ENCODE data around the gene PAQR5. TPM values are rescaled to one million over a fixed set of nuclear protein-coding genes. Genes with fewer than 3 reads are reported as not detected.
"Not testable (repeated sequence)": the region's sequence is repeated elsewhere in the genome, so short reads cannot be mapped to it uniquely, and the experiment has no call there.

PAQR5 gene
- total RNA-seq, 1 donor, result 1.1 TPM

- peak overlapping the region; percentile 78 for H3K4me2 ChIP-seq (ENCODE audit: insufficient read depth, low read length)
- H3K36me3 ChIP-seq (ENCODE audit: insufficient read depth, low read length), result no peaks in the 10 kb centered on the region
- peak; percentile 72 for DNase-seq (ENCODE audit: insufficient read length, low spot score, missing footprints)
- no peaks in the 10 kb centered on the region for H4K20me1 ChIP-seq (ENCODE audit: insufficient read depth, low read length)
- H3K27ac ChIP-seq (ENCODE audit: low read depth, low read length), result no peak overlapping the region
- H3K79me2 ChIP-seq (ENCODE audit: insufficient read depth, low read length), result no peaks in the 10 kb centered on the region
- H2AFZ ChIP-seq (ENCODE audit: low read length), result peak overlapping the region; percentile 44
- peak overlapping the region; percentile 71 for H3K4me3 ChIP-seq (ENCODE audit: insufficient read depth, low read length)
- peaks cover 14% of the 10 kb centered on the region for H3K4me1 ChIP-seq (ENCODE audit: insufficient read depth, low read length)
- H3K9me3 ChIP-seq (ENCODE audit: low read depth, low read length), result peaks cover 3% of the 10 kb centered on the region
- peaks cover 15% of the 10 kb centered on the region for H3K27me3 ChIP-seq (ENCODE audit: insufficient read depth, low read length)
- no peak for TF ChIP-seq CTCF (IDR thresholded peaks at IDR 0.05; ENCODE audit: extremely low read depth, low read depth, low read length)
Measured at GRCh38 chr15:69299451-69299886, 757 bp downstream of the PAQR5 start.

- Histone ChIP-seq H2AFZ (ENCODE audit: low read length) (no peak overlapping the region), H3K4me2 (ENCODE audit: insufficient read depth, low read length) (peak overlapping the region; percentile 78), H3K4me3 (ENCODE audit: insufficient read depth, low read length) (no peak overlapping the region), H3K27me3 (ENCODE audit: insufficient read depth, low read length) (peaks cover 15% of the 10 kb centered on the region), H4K20me1 (ENCODE audit: insufficient read depth, low read length) (no peaks in the 10 kb centered on the region), H3K4me1 (ENCODE audit: insufficient read depth, low read length) (peaks cover 20% of the 10 kb centered on the region), H3K9me3 (ENCODE audit: low read depth, low read length) (no peaks in the 10 kb centered on the region), H3K36me3 (ENCODE audit: insufficient read depth, low read length) (no peaks in the 10 kb centered on the region), H3K79me2 (ENCODE audit: insufficient read depth, low read length) (no peaks in the 10 kb centered on the region), H3K27ac (ENCODE audit: low read depth, low read length) (no peak overlapping the region)
- DNase-seq (ENCODE audit: insufficient read length, low spot score, missing footprints), result peak; percentile 80
- no peak for TF ChIP-seq CTCF (IDR thresholded peaks at IDR 0.05; ENCODE audit: extremely low read depth, low read depth, low read length)
Measured at GRCh38 chr15:69299943-69300588, 1.4 kb downstream of the PAQR5 start.

GRCh38 chr15:69301101-69301500, 2.4 kb downstream of the PAQR5 start:
- not testable (repeated sequence) for H3K9me3 ChIP-seq (ENCODE audit: low read depth, low read length); H3K27ac ChIP-seq (ENCODE audit: low read depth, low read length); H3K79me2 ChIP-seq (ENCODE audit: insufficient read depth, low read length); H3K36me3 ChIP-seq (ENCODE audit: insufficient read depth, low read length); H4K20me1 ChIP-seq (ENCODE audit: insufficient read depth, low read length); H3K4me3 ChIP-seq (ENCODE audit: insufficient read depth, low read length); H2AFZ ChIP-seq (ENCODE audit: low read length); H3K4me2 ChIP-seq (ENCODE audit: insufficient read depth, low read length)
- H3K27me3 ChIP-seq (ENCODE audit: insufficient read depth, low read length), result peaks cover 15% of the 10 kb centered on the region
- peak; percentile 68 for DNase-seq (ENCODE audit: insufficient read length, low spot score, missing footprints)
- peaks cover 30% of the 10 kb centered on the region for H3K4me1 ChIP-seq (ENCODE audit: insufficient read depth, low read length)

- H3K4me1 ChIP-seq (ENCODE audit: insufficient read depth, low read length), result peaks cover 31% of the 10 kb centered on the region
- H2AFZ ChIP-seq (ENCODE audit: low read length); H3K4me3 ChIP-seq (ENCODE audit: insufficient read depth, low read length); H3K4me2 ChIP-seq (ENCODE audit: insufficient read depth, low read length); H3K9me3 ChIP-seq (ENCODE audit: low read depth, low read length); H3K79me2 ChIP-seq (ENCODE audit: insufficient read depth, low read length); H4K20me1 ChIP-seq (ENCODE audit: insufficient read depth, low read length); DNase-seq (ENCODE audit: insufficient read length, low spot score, missing footprints); H3K27ac ChIP-seq (ENCODE audit: low read depth, low read length); H3K36me3 ChIP-seq (ENCODE audit: insufficient read depth, low read length): not testable (repeated sequence)
- H3K27me3 ChIP-seq (ENCODE audit: insufficient read depth, low read length), result peaks cover 15% of the 10 kb centered on the region
Measured at GRCh38 chr15:69302087-69302486, 3.4 kb downstream of the PAQR5 start.

- DNase-seq (ENCODE audit: insufficient read length, low spot score, missing footprints), result no peak
- Histone ChIP-seq H3K9me3 (ENCODE audit: low read depth, low read length) (no peaks in the 10 kb centered on the region), H4K20me1 (ENCODE audit: insufficient read depth, low read length) (no peaks in the 10 kb centered on the region), H3K4me2 (ENCODE audit: insufficient read depth, low read length) (no peak overlapping the region), H3K36me3 (ENCODE audit: insufficient read depth, low read length) (no peaks in the 10 kb centered on the region), H3K4me3 (ENCODE audit: insufficient read depth, low read length) (no peak overlapping the region), H3K27me3 (ENCODE audit: insufficient read depth, low read length) (peaks cover 9% of the 10 kb centered on the region), H3K4me1 (ENCODE audit: insufficient read depth, low read length) (peaks cover 31% of the 10 kb centered on the region), H3K79me2 (ENCODE audit: insufficient read depth, low read length) (no peaks in the 10 kb centered on the region), H2AFZ (ENCODE audit: low read length) (no peak overlapping the region), H3K27ac (ENCODE audit: low read depth, low read length) (no peak overlapping the region)
- no peak for TF ChIP-seq CTCF (IDR thresholded peaks at IDR 0.05; ENCODE audit: extremely low read depth, low read depth, low read length)
Measured at GRCh38 chr15:69302929-69303328, 4.2 kb downstream of the PAQR5 start.
